CD4-positive, alpha-beta T cell treated with Interferon gamma for 1 hour (primary cell): ENCODE results near the gene FOXP1.

ENCODE experiments used
- DNase-seq: peaks from one replicate; pipeline ENCODE4 v3.0.0-alpha.2; 2020

The FOXP1 gene

DNA sequence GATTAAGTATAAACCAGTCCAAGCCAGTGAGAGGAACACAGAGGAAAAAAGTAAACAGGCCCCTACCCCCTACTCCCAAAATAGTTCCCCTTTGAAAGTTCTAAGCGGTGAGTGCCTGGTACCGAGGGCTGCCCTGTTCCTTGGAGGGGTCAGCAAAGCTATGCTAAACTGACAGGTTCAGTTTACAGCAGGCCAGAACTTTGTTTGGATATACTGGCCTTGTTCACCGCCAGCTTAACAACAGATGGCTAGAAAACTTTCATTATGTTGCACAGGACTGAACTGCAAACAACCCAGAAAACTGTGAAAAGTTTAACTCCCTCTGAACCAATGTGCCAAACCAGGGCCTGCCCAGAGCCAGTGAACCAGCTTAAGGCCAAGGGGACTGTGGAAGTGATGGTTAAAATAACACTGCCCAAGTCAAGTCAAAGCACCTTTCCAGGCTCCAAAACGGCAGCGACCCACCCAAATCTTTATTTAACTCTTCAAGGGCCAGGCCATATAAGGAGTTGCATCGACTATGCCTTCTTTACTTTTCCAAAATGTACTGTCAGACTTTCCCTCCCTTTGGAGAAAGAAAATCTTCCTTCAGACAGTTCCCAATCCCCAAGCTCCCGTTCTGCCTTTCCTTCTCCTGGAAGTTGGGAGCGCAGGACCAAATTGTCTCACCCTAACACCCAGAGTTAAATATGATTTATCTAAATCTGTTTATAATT, 448.0 kb downstream of the FOXP1 start:
- no peak for DNase-seq

DNA sequence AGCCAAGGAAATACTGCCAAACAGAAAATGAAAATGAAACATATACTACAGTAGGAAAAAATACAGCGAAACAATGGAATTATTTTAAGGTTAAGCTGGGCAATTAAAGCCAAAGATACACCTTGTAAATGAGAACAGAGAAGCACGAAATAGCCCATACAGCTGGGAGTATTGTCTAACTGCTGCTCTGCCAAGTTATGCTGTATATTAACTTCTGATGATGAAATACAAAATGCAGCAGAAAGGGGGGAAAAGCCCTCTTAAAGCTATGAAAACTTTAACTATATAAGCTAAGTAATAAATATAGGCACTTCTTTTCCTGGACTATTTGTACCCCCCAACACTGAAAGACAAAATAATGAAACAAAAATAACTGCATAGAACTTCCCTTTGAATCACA, 449.0 kb downstream of the FOXP1 start:
- no peak for DNase-seq

DNA sequence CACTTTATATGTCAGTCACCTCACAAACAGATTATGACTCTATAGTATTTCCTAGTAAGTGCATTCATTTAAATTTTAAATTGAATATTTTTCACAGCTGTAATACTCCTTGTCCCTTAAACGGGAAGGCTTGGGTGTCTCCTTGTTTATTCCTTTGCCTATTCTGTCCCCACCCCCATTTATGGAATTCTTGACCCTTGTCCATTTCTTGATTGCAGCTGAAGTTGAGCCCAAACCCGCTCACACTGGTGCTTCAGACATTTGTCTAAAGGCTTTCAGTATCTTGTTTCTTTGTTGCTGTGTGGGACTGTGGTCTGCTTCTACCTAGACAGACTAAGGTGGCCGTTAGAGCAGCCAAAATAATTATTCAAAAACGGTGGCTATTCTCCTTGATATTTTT, 449.7 kb downstream of the FOXP1 start:
- DNase-seq, result no peak

DNA sequence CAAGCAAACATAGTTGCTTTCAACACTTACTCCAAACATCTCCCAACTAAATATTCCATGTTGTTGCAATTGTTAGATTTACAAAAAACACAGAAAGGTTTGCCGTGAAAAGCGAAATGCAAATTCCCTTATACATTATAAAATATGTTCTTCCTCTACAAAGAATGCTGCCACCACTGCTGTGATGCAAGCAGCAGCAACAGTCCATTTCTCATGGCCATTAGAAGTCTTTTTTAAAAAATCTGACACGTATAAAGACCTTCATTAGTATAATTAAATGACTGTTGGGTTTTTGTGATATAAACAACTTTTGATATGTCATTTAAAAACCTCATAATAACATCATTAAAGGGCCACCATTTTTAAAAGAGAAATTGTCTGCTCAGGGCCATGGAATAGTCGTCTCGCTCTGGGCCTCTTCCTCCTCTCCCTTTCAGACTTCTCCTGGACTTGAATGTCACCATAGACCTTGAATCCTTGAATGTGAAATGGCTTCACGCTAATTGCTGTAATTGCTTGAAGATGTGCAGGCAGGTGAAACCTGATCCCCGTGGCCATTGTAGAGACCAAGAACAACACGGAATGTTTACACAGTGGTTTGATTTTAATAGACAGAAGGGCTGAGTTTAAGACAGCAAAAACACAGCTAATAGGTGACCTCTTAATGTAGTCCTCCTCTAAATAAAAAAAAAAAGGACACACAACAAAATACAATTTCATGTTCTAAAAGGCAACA, 450.4 kb downstream of the FOXP1 start:
- no peak for DNase-seq

DNA sequence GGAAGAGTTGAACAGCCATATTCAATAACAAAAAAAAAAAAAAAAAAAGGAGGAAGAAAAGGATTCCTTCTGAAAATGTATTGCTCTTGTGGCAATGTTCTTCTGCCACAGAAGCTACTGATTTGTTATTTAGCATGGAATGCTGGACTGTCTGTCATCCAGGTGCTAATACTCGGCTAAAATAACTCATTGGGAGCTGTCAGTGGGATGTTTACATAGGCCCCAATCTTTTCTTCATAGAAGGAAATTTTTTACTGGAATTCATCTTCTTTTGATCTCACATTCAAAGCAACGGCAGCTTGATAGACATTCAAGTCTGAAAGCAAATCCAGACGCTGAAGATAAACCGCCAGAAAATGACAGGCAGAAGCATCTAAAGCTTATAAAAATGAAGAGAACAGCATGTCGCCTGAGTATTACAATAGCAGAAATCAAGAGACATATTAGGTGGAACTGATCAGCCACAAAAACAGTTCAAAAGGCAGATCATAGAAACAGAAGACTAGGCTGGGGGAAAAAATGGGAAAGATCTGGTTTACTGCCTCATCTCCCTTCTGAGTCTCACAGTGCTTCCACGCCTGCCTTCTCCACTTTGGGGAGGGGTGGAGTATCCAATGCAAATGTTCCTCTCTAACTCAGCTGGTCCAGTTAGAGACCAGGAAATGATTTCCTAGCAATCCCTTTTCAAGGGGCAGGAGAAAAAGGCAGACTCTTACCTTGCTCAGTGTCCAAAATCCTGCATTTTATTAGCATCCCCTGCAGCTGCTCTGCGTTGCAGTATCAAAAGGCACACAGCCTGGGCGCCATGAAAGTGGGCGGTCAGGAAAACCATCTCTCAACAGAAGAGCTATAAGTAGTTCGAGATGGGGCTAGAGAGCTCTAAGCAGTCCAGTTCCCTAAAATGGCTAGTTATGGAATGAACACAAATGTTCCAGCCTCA, 451.9 kb downstream of the FOXP1 start:
- no peak for DNase-seq

DNA sequence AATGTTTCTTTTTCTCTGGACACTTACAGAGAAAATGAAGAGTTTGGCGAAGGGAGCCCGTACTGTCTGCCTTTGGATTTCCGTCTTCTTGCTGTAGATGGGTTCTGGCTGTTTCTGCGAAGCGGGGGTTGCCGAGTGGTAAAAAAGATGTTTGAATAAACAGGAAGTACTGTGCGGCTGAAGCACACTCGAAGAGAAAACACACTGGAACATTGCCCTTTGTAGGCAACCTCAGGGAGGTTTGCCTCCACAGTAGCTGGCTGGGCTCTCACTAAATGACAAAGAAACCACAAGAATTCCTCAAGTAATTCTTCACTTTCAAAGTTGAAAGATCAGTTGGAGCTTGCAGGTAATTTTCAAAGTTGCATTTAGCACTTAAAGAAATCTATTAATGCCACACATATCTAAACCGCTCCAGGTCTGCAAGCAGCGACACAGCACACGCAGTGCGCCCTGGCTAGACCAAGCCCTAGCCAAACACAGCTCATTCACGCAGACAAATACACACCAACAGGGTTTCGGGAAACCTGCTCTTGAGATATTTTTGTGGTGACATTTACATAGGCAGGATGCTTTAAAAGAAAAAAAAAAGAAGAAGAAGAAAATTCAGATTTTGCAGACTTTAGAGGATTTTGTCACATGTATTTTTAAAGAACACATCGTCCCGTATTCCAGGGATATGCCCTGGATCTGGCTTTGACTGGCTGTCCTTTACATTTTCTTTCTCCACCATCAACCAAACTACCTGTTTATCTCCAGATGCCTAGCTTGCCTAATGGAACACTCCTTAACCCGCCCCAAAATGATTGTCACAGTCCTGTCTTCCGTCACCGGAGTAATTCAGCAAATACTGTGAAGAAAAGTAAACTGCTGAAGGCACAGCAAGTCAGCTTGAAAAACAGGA, 452.8 kb downstream of the FOXP1 start:
- DNase-seq, result peak; percentile 75

DNA sequence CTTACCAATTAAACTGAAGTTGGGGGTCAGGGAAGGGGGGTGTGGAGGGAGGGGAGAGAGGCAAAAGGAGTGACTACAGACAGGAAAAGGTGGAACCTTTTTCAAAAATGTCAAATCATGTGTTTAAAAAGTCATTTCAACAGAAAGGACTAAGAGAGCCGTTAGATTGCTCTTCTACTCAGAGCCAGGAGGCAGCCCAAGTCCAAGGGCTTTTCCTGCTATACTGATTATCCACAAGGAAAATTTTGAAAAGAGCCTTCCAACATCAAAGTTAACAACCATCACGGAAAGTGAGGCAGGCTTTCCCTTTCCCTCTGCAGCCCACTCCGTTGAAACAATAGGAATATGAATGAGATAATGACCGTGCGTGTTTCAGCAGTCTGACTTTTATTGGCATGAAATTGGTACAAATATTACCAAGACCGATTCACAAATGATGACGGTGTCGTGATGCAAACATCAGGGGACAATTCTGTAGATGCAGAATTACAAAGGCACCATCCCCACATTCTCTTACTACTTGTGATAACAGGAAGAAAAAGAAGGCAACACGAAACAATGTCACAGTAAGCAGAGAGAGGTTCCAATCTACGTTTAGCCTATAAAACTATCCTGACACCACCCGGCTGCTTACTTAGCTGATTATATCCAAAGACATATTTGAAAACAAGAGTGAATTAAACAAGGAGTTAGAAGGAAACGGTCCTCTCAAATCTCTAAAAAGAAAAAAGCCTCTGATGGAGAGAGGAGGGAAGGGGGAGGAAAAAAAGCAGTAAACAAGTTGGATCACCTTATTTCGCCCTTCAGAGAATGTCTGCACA, 453.7 kb downstream of the FOXP1 start:
- DNase-seq, result no peak

DNA sequence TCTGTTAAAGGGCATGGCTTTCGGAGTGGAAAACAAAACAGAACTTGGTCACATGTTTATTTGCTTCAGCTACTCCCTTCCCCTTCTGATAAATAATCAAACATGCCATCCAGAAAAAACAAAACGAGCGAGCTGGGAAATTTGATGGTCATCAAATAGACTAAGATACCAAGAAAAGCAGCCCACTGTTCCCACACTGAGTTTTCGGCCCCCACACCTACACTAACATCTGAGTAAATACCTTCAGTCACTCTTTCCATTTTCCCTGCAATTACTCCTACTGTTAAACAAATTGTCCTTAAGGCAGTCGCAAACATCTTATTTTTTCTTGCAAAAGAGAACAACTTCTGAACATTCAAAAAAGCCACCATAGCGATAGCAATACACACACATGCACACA, 454.6 kb downstream of the FOXP1 start:
- DNase-seq, result no peak

DNA sequence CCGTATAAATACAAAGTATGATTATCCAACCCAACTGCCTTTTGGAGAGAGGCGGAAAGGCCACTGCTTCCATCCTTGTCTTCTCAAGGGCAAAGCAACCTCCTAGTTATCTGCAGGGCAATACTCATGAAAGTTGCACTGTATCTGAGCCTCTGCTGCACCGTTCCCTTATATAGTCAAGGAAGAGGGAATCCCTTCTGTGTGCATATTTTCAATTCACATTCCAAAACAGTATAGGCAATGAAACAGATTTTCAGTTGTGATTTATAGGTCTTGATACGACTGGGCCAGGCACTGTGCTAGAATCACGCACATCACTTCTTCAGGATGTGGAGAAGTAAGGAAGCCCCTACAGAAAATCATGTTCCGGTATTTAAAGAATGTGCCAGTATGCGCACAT, 455.7 kb downstream of the FOXP1 start:
- no peak for DNase-seq

DNA sequence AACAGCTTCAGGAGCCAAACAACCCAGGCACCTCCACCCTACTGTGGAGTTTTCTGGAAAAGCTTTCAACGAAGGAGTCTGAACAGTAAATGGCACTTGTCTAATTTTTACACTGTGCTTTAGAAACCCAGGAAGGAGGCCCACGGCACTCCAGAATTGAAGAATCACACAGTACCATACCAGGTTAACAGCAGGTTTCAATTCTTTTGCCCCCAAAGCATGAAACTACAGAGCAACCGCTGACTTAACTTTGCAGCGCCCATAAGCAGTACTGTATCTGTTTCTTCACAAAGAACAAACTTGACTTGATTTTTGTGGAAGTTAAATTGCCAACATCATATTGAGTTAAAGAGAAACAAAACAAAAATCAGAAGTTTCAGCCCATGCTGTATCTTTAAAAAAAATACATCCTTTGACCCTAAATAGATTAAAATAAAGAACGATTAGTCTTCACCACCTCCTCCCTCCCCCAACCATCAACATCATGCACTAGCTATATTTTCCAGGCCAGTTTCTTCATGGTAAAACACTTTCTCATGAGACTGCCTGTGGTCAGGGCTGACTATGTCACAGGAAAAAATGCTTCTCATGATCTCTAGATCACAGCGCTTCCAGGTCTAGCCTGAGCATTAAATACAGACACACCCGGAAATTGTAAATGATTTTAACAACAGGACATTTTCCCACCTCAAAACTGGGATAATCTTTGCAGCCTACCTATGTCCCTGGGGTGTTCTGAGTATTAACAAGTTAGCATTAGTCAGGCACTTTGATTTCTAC, 456.3 kb downstream of the FOXP1 start:
- DNase-seq, result no peak

DNA sequence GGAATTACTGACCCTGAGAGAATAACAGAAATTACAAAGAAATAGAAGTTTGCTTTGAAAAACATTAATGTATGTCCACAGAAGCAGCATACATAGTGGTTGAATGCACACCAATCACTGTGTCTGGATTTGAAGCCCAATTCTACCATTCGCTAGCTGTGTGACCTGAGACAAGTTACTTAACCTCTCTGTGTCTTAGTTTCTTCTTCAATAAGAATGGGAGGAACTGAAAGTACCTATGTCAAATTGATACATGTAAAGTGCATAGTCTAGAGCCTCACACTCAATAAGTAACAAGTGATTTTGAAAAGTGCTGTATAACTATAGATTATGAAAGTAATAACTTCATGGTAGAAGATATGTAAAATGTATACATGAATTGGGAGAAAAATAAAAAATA, 457.8 kb downstream of the FOXP1 start:
- no peak for DNase-seq

DNA sequence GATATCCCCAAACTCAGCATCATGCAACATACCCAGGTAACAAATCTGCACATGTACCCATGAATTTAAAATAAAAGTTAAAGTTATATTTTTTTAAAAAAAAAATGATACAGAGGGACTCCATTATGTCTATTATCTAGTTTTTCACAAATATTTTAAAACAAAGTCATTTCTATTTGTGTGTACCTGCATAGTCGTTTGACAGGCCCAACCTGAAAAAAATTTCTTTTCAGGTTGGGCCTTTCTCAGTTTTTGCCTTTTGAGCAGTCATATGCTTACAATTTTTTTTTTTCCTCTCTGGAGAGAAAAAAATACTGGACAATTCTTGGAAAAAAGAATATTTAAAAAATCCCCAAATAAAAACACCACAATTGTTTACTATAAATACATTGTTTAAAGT, 459.5 kb downstream of the FOXP1 start:
- DNase-seq, result no peak

DNA sequence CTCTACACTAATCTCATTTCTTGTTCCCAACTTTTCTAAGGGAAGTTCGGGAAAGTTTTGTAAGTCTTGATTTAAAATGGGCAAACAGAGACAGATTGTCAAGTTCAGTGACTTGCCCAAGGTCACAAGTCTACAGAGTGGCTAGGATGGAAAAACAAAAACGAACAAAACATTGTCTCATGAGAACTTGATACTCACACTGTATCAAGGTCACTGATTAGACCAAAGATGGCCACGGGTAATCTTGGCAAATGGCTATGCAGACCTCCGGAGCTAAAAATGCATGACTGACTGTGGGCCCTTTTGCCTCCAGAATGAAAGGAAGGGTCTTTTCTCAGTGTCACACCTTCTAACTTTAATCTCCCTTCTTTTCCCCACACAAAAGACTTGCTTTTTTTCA, 460.9 kb downstream of the FOXP1 start:
- DNase-seq, result no peak

DNA sequence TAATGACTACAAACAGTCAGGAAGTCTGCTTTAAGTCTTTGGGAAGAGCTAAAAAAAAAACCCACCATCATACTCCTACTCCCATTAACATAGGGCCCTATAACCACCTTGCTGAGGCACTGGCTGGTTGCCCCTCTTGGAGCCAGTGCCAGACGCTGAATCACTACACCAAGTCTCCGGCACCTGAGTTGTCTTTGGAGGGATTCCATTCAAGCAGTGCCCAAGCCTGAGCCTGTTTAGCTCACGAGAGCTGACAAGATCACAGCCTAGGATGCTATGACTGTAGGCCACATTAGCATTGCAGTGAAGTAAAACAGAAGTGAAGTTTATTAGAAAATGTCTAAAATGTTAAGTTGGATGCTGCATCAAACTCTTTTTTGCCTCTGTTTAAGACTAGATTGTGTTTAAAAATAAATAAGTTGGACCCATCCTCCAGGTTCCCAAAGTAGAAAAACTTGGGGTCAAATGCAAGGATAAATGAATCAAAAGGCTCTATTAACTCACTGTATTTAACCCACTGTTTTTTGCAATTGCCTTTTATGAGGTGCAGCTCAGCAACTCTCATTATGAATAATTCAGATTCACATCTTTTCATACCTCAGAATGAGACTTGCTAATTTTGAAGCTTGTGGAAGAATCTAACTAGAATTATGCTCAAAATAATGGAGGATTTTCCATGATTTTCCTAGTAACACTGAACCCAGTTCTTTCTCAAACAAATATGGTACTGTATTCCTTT, 461.9 kb downstream of the FOXP1 start:
- no peak for DNase-seq

DNA sequence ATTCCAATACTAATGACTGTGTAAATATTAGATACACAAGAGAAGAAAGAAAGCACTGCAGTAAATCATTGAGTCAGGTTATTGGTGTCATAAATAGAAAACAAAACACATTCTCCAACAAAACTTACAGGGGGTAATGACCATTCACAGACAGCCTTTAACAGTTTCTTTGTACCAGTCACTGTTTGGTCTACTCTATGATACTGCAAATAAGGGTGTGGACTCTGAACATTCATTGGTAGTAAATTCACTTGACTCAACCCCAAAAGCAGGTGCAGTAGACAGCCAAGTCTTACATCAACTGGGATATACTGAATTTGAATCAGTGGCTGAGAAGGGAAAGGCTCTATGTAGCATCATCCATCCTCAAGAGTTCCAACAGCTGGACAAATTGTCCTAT, 463.5 kb downstream of the FOXP1 start:
- no peak for DNase-seq

DNA sequence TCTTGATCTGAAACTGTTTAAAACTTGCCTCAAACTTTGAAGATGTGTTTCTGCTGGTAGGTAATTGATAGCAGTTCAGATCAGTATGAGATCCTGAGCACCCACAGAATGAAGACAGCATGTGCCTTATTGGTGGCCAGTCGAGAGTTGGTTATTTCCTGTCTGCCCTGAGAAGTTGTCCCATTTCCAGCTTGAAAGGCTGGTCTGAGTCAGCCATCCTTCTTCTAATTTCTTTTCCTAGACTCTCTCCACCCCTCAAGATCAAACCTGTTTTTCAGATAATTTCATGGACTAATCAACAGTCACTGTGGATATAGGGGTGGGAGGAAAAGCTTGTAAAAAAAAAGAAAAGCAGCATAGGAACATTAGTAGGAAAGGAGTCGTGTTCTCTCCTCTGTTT, 464.4 kb downstream of the FOXP1 start:
- DNase-seq, result no peak

DNA sequence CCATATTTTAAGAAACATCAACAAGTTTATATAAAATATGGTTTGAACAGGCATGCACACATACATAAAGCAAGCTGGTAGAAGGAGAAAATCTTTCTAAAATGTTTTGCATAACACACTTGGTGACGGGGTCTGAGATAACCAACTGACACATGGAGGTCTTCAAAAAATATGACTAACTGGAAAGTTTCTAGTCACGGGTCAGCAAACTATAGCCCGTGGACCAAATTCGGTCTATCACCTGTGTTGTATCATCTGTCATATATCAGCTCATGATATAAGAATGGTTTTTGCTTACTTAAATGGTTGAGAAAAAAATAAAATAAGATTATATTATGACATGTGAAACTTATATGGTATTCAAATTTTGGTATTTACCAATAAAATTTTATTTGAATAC, 465.1 kb downstream of the FOXP1 start:
- DNase-seq, result no peak

DNA sequence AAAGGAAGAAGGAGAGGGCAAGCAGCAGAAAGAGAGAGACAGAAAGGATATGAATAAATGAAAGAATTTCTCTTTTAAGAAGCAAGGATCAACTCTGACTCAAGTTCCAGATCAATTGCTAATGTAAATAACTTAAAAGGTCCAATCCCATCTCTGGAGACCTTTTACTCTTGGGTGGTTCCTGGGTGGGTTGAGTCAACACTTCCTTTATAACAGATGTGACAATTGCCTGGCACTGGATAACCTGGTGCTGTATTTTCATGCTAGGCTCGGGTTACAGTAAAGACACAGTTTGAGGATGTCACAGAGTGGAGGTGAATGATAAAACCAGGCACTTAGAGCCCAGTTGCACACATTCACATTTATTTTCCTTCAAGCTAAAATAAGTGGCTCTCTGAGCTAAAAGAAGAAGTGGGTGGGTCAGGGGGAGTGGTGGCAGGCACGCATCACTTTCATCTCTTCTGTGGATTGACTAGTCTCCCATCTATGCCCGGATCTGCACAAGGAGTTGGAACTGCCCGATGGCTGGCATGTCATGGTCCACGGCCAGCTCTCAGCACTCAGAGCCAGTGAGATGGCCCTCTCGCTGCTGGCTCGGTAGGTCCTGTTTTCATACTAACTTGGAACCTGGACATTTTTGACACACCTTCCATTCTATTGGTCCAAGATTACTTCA, 465.8 kb downstream of the FOXP1 start:
- no peak for DNase-seq

DNA sequence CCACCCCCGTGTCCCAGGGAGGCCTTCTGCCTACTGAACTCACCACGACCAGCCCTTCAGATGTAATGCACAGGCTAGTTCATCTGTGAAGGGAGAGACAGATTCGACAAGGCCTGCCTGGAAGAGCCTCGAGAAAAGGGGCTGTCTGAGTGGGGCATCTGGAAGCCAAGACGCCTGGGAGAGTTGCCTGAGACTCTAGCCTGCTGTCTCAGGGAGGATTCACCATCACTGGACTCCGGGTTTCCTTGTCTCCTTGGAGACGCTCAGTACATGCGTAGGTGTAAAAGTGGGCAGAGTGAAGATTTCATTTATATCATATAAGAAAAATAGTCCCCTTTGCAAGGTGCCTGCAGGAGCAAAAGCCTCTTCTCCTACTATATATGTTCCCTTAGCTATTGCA, 468.9 kb downstream of the FOXP1 start:
- no peak for DNase-seq

DNA sequence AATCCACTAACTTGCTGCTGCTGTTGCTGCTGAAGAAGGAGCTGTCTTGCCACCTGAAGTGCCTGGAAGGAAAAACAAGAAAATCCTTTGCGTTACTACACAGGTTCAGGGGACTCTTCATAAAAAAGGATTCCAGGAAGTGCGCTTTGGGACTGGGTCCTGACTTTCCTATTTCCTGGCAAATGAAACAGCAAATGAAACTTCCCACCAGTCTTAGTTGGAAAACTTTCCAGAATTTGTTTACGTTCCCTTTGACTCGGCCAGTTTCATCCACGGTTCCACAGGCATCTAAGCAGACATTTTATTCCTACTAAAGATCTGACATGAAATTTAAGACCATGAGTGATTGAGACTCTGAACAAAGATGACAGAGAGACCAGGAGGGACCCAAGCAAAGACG, 471.0 kb downstream of the FOXP1 start:
- no peak for DNase-seq
